Ovary (tissue), 3 donors: Measurements from ENCODE around the gene RABGAP1L.

Source experiments
- CTCF ChIP-seq, 3 donors: fragments of 450-650 bp in 2 of 3; fragments of 200-600 bp in 1 of 3; IDR thresholded peaks; one replicate each; pipeline versions ENCODE4 v1.5.1 to v1.8.0; 2016 to 2022; ENCODE audit warnings: antibody characterized with exemption in 3 of 3, mild to moderate bottlenecking in 1 of 3
- EP300 ChIP-seq: sonication (generic); formaldehyde crosslinking; IDR thresholded peaks from one replicate; pipeline ENCODE4 v1.6.1; 2017; ENCODE audit warnings: antibody characterized with exemption
- POLR2A ChIP-seq: fragments of 450-650 bp; IDR thresholded peaks from one replicate; pipeline ENCODE4 v1.6.1; 2017; ENCODE audit warnings: antibody characterized with exemption, mild to moderate bottlenecking, moderate library complexity
- donor health status: DM: no; HTN: no; CAD: no.

GRCh38 chr1:174428739-174429138 is 269.4 kb downstream of the RABGAP1L start:
- TF ChIP-seq POLR2A: no peak
- TF ChIP-seq CTCF (IDR thresholded peaks at IDR 0.05): no peak
- TF ChIP-seq EP300: no peak
